KMS-11 (cell line): Measurements from ENCODE around the gene CCDC85B.

Experiments used
- H2AFZ ChIP-seq: fragments of 200-600 bp; sonication (generic); 2 replicates; pipeline ENCODE4 v1.6.1; 2016; ENCODE audit warnings: antibody characterized with exemption, mixed run types, low read depth
- H3K27ac ChIP-seq: fragments of 200-600 bp; sonication (generic); 2 replicates; pipeline ENCODE4 v1.6.1; 2016; ENCODE audit warnings: mild to moderate bottlenecking, mixed run types
- H3K27me3 ChIP-seq: fragments of 200-600 bp; sonication (generic); 2 replicates; pipeline ENCODE4 v1.6.1; 2017; ENCODE audit warnings: mild to moderate bottlenecking, low read depth, mixed run types, moderate library complexity; ENCODE audit not compliant: insufficient read depth
- H3K36me3 ChIP-seq: fragments of 200-600 bp; sonication (generic); 2 replicates; pipeline ENCODE4 v1.6.1; 2017; ENCODE audit warnings: mild to moderate bottlenecking, mixed run types; ENCODE audit not compliant: insufficient read depth
- H3K4me1 ChIP-seq: fragments of 200-600 bp; sonication (generic); 2 replicates; pipeline ENCODE4 v1.6.1; 2016; ENCODE audit warnings: mild to moderate bottlenecking, low read depth, mixed run types; ENCODE audit not compliant: poor library complexity, severe bottlenecking
- H3K4me2 ChIP-seq: fragments of 200-600 bp; sonication (generic); 2 replicates; pipeline ENCODE4 v1.7.0; 2016; ENCODE audit warnings: mild to moderate bottlenecking, mixed run types
- H3K4me3 ChIP-seq: fragments of 200-600 bp; sonication (generic); IDR thresholded peaks from 2 replicates; pipeline ENCODE4 v1.6.1; 2017; ENCODE audit warnings: low read depth, low read length, mixed read lengths; ENCODE audit not compliant: insufficient read depth
- H3K79me2 ChIP-seq: fragments of 200-600 bp; sonication (generic); 2 replicates; pipeline ENCODE4 v1.6.1; 2016; ENCODE audit warnings: low read depth, mixed run types; ENCODE audit not compliant: insufficient read depth
- H3K9ac ChIP-seq: fragments of 200-600 bp; sonication (generic); 2 replicates; pipeline ENCODE4 v1.6.1; 2016; ENCODE audit warnings: mild to moderate bottlenecking, mixed run types
- H4K20me1 ChIP-seq: fragments of 200-600 bp; sonication (generic); 2 replicates; pipeline ENCODE4 v1.6.1; 2016; ENCODE audit warnings: mild to moderate bottlenecking, mixed run types; ENCODE audit not compliant: insufficient read depth
- TF ChIP-seq, protein P1 (sequence below): fragments of 200-600 bp; sonication (generic); conservative IDR thresholded peaks from 2 replicates; pipeline ENCODE4 v1.6.1; 2017; ENCODE audit warnings: low read depth, mild to moderate bottlenecking, antibody characterized with exemption, low read length, moderate library complexity, mixed read lengths

The CCDC85B gene

DNA sequence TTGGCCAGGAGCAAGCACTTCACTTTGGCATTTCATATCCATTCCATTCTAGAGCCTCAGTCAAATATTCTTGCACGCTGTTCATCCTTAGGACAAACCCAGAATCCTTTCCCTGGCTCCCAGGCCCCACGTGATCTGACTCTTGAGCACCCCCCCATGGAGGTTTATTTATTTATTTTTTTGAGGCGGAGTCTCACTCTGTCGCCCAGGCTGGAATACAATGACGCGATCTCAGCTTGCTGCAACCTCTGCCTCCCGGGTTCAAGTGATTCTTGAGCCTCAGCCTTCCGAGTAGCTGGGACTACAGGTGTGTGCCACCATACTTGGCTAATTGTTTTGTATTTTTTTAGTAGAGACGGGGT is 42.1 kb downstream of the CCDC85B start:
- H3K9ac ChIP-seq: no peak overlapping the region
- H3K36me3 ChIP-seq: no peaks in the 10 kb centered on the region
- no peaks in the 10 kb centered on the region for H4K20me1 ChIP-seq
- H3K4me1 ChIP-seq: peaks cover 35% of the 10 kb centered on the region
- H2AFZ ChIP-seq: no peak overlapping the region
- no peak overlapping the region for H3K4me2 ChIP-seq
- TF ChIP-seq, protein P1, sequence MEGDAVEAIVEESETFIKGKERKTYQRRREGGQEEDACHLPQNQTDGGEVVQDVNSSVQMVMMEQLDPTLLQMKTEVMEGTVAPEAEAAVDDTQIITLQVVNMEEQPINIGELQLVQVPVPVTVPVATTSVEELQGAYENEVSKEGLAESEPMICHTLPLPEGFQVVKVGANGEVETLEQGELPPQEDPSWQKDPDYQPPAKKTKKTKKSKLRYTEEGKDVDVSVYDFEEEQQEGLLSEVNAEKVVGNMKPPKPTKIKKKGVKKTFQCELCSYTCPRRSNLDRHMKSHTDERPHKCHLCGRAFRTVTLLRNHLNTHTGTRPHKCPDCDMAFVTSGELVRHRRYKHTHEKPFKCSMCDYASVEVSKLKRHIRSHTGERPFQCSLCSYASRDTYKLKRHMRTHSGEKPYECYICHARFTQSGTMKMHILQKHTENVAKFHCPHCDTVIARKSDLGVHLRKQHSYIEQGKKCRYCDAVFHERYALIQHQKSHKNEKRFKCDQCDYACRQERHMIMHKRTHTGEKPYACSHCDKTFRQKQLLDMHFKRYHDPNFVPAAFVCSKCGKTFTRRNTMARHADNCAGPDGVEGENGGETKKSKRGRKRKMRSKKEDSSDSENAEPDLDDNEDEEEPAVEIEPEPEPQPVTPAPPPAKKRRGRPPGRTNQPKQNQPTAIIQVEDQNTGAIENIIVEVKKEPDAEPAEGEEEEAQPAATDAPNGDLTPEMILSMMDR: no peak
- H3K79me2 ChIP-seq: no peaks in the 10 kb centered on the region
- no peak overlapping the region for H3K27ac ChIP-seq
- no peaks in the 10 kb centered on the region for H3K27me3 ChIP-seq
- H3K4me3 ChIP-seq: no peak overlapping the region

DNA sequence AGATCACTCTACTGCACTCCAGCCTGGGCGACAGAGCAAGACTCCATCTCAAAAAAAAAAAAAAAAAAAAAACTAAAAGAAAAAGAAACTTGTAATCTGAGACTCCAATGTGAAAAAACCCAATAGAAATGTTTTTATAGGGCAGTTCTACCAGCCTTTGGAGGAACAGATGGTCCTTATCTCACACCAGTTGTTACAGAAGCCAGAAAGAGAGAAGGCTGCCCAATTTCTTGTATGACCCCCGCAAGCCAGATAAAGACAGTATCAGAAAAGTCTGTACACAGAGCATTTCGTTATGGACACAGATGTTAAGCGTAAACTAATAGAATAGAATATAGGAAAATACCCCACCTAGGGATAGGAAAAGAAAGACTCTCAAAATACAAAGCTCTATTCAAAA is 43.5 kb downstream of the CCDC85B start:
- H2AFZ ChIP-seq: no peak overlapping the region
- H3K4me3 ChIP-seq: no peak overlapping the region
- H3K79me2 ChIP-seq: no peaks in the 10 kb centered on the region
- H3K4me1 ChIP-seq: peaks cover 23% of the 10 kb centered on the region
- no peaks in the 10 kb centered on the region for H3K36me3 ChIP-seq
- no peak overlapping the region for H3K27ac ChIP-seq
- no peaks in the 10 kb centered on the region for H4K20me1 ChIP-seq
- no peak overlapping the region for H3K4me2 ChIP-seq
- TF ChIP-seq, protein P1: no peak
- no peak overlapping the region for H3K9ac ChIP-seq
- H3K27me3 ChIP-seq: no peaks in the 10 kb centered on the region

DNA sequence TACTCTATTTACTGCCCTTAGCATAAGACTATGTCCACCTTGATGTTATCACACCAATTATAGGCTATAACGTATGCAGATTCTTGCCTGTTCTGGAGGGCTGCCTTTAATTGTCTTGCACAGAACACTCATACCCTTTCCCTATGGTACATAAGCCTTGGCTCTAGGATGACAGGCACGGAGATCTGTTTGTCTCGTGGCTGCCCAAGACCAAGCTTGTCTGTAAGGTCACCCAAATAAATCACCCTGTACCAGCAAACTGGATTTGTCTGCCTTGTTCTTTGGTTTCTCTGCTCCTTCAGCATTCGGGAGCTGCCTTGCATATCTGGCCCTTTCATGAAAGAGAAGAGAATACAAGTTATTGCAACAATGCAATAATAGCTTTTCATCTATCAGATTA is 47.3 kb downstream of the CCDC85B start:
- H3K9ac ChIP-seq: no peak overlapping the region
- H3K79me2 ChIP-seq: no peaks in the 10 kb centered on the region
- H3K36me3 ChIP-seq: no peaks in the 10 kb centered on the region
- no peak overlapping the region for H3K27ac ChIP-seq
- H4K20me1 ChIP-seq: no peaks in the 10 kb centered on the region
- no peak overlapping the region for H3K4me2 ChIP-seq
- TF ChIP-seq, protein P1: no peak
- H3K27me3 ChIP-seq: no peaks in the 10 kb centered on the region
- H2AFZ ChIP-seq: no peak overlapping the region
- H3K4me3 ChIP-seq: no peak overlapping the region
- H3K4me1 ChIP-seq: peaks cover 14% of the 10 kb centered on the region
